ENCODE data around the gene UAP1.

Gene UAP1

GRCh38 chr1:162530988-162531319 lies 30.6 kb upstream of the UAP1 start:
- no peaks in the 10 kb centered on the region; the same call in 1 of the 2 replicates for H3K36me3 ChIP-seq (replicated peaks; ENCODE audit: insufficient read depth, low read length)
- TF ChIP-seq EZH2phosphoT487 (IDR thresholded peaks at IDR 0.05; ENCODE audit: low read length) (no peak), EZH2 (optimal IDR thresholded peaks at IDR 0.05; ENCODE audit: low read depth, low read length) (no peak), CTCF (IDR thresholded peaks at IDR 0.05; ENCODE audit: low read length) (no peak)
- no peak for DNase-seq
- peak overlapping the region; percentile 53 for H3K4me2 ChIP-seq (ENCODE audit: low read depth, low read length)
- H3K79me2 ChIP-seq (ENCODE audit: low read length), result no peaks in the 10 kb centered on the region
- H3K9me2 ChIP-seq (replicated peaks; ENCODE audit: insufficient read depth, low read length), result no peaks in the 10 kb centered on the region
- H3K27me3 ChIP-seq (replicated peaks; ENCODE audit: insufficient read depth, low read length), result no peaks in the 10 kb centered on the region
- H4K20me1 ChIP-seq (ENCODE audit: insufficient read depth, low read length), result no peaks in the 10 kb centered on the region
- peaks cover 18% of the 10 kb centered on the region for H3K4me1 ChIP-seq (ENCODE audit: low read length)
- H2AFZ ChIP-seq (ENCODE audit: low read length), result no peak overlapping the region
- peak overlapping the region; percentile 1; the same call in 1 of the 2 replicates for H3K9ac ChIP-seq (ENCODE audit: low read length)
- peaks cover 16% of the 10 kb centered on the region for H3F3A ChIP-seq (ENCODE audit: insufficient read depth, low read length)
- no peak overlapping the region; the same call in 1 of the 2 replicates for H3K4me3 ChIP-seq (ENCODE audit: low read length)
- no peaks in the 10 kb centered on the region for H3K9me3 ChIP-seq (replicated peaks; ENCODE audit: insufficient read depth, low read length)
- H3K27ac ChIP-seq (ENCODE audit: low read length), result peak overlapping the region; percentile 44; the same call in 1 of the 2 replicates

GRCh38 chr1:162535501-162535900 lies 26.0 kb upstream of the UAP1 start:
- Histone ChIP-seq H3K79me2 (ENCODE audit: low read length) (no peaks in the 10 kb centered on the region), H3K9me3 (replicated peaks; ENCODE audit: insufficient read depth, low read length) (no peaks in the 10 kb centered on the region), H3K4me3 (ENCODE audit: low read length) (no peak overlapping the region), H2AFZ (ENCODE audit: low read length) (no peak overlapping the region), H4K20me1 (ENCODE audit: insufficient read depth, low read length) (no peaks in the 10 kb centered on the region), H3K9me2 (replicated peaks; ENCODE audit: insufficient read depth, low read length) (no peaks in the 10 kb centered on the region), H3K4me1 (ENCODE audit: low read length) (peaks cover 8% of the 10 kb centered on the region), H3K4me2 (ENCODE audit: low read depth, low read length) (no peak overlapping the region), H3K36me3 (replicated peaks; ENCODE audit: insufficient read depth, low read length) (no peaks in the 10 kb centered on the region), H3F3A (ENCODE audit: insufficient read depth, low read length) (peaks cover 7% of the 10 kb centered on the region), H3K9ac (ENCODE audit: low read length) (no peak overlapping the region), H3K27me3 (replicated peaks; ENCODE audit: insufficient read depth, low read length) (no peaks in the 10 kb centered on the region), H3K27ac (ENCODE audit: low read length) (no peak overlapping the region)
- DNase-seq, result no peak
- no peak for TF ChIP-seq EZH2 (optimal IDR thresholded peaks at IDR 0.05; ENCODE audit: low read depth, low read length)

GRCh38 chr1:162536511-162536910 lies 25.0 kb upstream of the UAP1 start:
- Histone ChIP-seq H3K4me3 (ENCODE audit: low read length) (no peak overlapping the region), H3K4me1 (ENCODE audit: low read length) (no peaks in the 10 kb centered on the region; the same call in 1 of the 2 replicates), H2AFZ (ENCODE audit: low read length) (no peak overlapping the region), H3K79me2 (ENCODE audit: low read length) (no peaks in the 10 kb centered on the region), H3K9me3 (replicated peaks; ENCODE audit: insufficient read depth, low read length) (no peaks in the 10 kb centered on the region), H3K4me2 (ENCODE audit: low read depth, low read length) (no peak overlapping the region), H3K36me3 (replicated peaks; ENCODE audit: insufficient read depth, low read length) (no peaks in the 10 kb centered on the region), H3K27ac (ENCODE audit: low read length) (no peak overlapping the region), H3K9me2 (replicated peaks; ENCODE audit: insufficient read depth, low read length) (no peaks in the 10 kb centered on the region), H4K20me1 (ENCODE audit: insufficient read depth, low read length) (no peaks in the 10 kb centered on the region), H3K9ac (ENCODE audit: low read length) (no peak overlapping the region), H3F3A (ENCODE audit: insufficient read depth, low read length) (no peaks in the 10 kb centered on the region), H3K27me3 (replicated peaks; ENCODE audit: insufficient read depth, low read length) (no peaks in the 10 kb centered on the region)
- DNase-seq, result no peak
- TF ChIP-seq EZH2 (optimal IDR thresholded peaks at IDR 0.05; ENCODE audit: low read depth, low read length) (no peak), CTCF (IDR thresholded peaks at IDR 0.05; ENCODE audit: low read length) (no peak), EZH2phosphoT487 (IDR thresholded peaks at IDR 0.05; ENCODE audit: low read length) (no peak)

GRCh38 chr1:162537216-162537615 lies 24.3 kb upstream of the UAP1 start:
- Histone ChIP-seq H3K9me3 (replicated peaks; ENCODE audit: insufficient read depth, low read length) (no peaks in the 10 kb centered on the region), H3F3A (ENCODE audit: insufficient read depth, low read length) (no peaks in the 10 kb centered on the region), H3K9ac (ENCODE audit: low read length) (no peak overlapping the region), H3K36me3 (replicated peaks; ENCODE audit: insufficient read depth, low read length) (no peaks in the 10 kb centered on the region), H3K9me2 (replicated peaks; ENCODE audit: insufficient read depth, low read length) (no peaks in the 10 kb centered on the region), H2AFZ (ENCODE audit: low read length) (no peak overlapping the region), H3K27me3 (replicated peaks; ENCODE audit: insufficient read depth, low read length) (no peaks in the 10 kb centered on the region), H3K4me1 (ENCODE audit: low read length) (no peaks in the 10 kb centered on the region), H3K4me3 (ENCODE audit: low read length) (no peak overlapping the region), H4K20me1 (ENCODE audit: insufficient read depth, low read length) (no peaks in the 10 kb centered on the region), H3K79me2 (ENCODE audit: low read length) (no peaks in the 10 kb centered on the region), H3K27ac (ENCODE audit: low read length) (no peak overlapping the region), H3K4me2 (ENCODE audit: low read depth, low read length) (no peak overlapping the region)
- no peak for DNase-seq
- TF ChIP-seq CTCF (IDR thresholded peaks at IDR 0.05; ENCODE audit: low read length), result no peak
- no peak for TF ChIP-seq EZH2 (optimal IDR thresholded peaks at IDR 0.05; ENCODE audit: low read depth, low read length)
- no peak for TF ChIP-seq EZH2phosphoT487 (IDR thresholded peaks at IDR 0.05; ENCODE audit: low read length)
